Upper lobe of right lung (tissue), 1 donor: ENCODE measurements around the gene TRPM1. TPM values are rescaled to one million over a fixed set of nuclear protein-coding genes. Genes with fewer than 3 reads are reported as not detected.

Experiments
- ATAC-seq: fragments of 200-7000 bp; cut with Tn5 transposase; one replicate; pipeline ENCODE4 v1.9.1; 2020; ENCODE audit warnings: mild to moderate bottlenecking, moderate library complexity
- DNase-seq: peaks from one replicate; pipeline ENCODE4 v3.0.0-alpha.2; 2020
- H3K27ac ChIP-seq: fragments of 200-600 bp; one replicate; pipeline ENCODE4 v1.8.0; 2022
- H3K27me3 ChIP-seq: fragments of 200-600 bp; one replicate; pipeline ENCODE4 v1.8.0; 2022; ENCODE audit warnings: mild to moderate bottlenecking
- H3K36me3 ChIP-seq: fragments of 200-600 bp; one replicate; pipeline ENCODE4 v1.8.0; 2022
- H3K4me1 ChIP-seq: fragments of 200-600 bp; one replicate; pipeline ENCODE4 v1.8.0; 2022
- H3K4me3 ChIP-seq: fragments of 200-600 bp; one replicate; pipeline ENCODE4 v1.8.0; 2022; ENCODE audit warnings: mild to moderate bottlenecking
- H3K9me3 ChIP-seq: fragments of 200-600 bp; one replicate; pipeline ENCODE4 v1.8.0; 2022
- CTCF ChIP-seq: fragments of 200-600 bp; IDR thresholded peaks from one replicate; pipeline ENCODE4 v1.8.0; 2022; ENCODE audit warnings: antibody characterized with exemption
- intact Hi-C: fragments of 100-400 bp; cut with DNase I; formaldehyde crosslinking; loops from one replicate; pipeline ENCODE4 v1.11.0; 2022
- total RNA-seq: library from RNA; stranded (reverse); fragmentation: NEBNext Ultra II Directional; extraction: Animal tissue kit (Norgen Biotek cat#: 25700); gene quantifications from one replicate; pipeline ENCODE4 v1.2.1, GENCODE V29; 2021
- donor health status: DM: no; HTN: yes; CAD: no; lungs with severe emphysema.

The TRPM1 gene
- total RNA-seq, 1 donor from 2014 or later: not detected

- Histone ChIP-seq H3K4me3 (no peak overlapping the region), H3K4me1 (peaks cover 5% of the 10 kb centered on the region), H3K27ac (no peak overlapping the region), H3K36me3 (no peaks in the 10 kb centered on the region), H3K27me3 (no peaks in the 10 kb centered on the region), H3K9me3 (no peaks in the 10 kb centered on the region)
- ATAC-seq (no peak), DNase-seq (no peak)
- intact Hi-C loops: no loop called here
- no peak for TF ChIP-seq CTCF
Observed at GRCh38 chr15:31129769-31130303, 28.3 kb upstream of the TRPM1 start.

DNA sequence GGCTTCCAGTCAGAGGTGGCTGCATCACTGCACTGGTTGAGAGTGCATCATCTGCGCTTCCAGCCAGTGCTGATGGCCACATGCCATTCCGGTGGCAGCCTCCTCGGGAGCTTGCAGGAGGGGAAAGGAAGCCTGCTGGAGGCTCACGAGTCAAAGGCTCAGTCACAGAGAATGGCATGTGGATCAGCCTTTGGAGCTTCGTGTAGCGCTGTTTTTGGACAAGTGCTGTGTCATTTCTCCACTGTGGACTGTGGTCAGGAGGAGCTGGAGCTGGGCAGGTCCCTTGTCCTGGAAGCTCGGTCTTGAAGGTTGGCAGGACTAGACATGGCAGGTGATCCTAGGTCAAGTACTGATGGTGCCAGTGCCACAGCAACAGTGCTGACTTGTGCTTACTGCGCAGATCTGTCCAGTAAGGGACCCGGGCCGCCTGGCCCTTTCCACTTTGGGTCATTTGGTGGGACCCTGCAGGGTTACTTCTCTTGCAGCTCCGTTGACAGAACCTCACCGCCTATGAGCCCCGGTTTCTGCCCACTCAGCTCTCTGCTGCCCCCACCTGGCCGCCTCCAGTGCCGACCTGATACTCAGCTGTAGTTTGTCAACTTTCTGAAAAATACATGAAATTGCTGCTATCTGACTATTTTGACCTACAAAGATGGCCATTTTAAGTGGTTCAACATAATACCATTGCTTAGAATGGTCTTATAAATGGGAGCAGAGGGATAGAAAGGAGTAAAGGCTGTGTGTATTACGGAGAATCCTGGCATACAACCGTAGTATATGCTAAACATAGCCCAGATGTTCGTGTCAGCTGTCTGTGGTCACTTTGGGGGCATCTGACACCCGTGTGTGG lies 27.6 kb upstream of the TRPM1 start:
- H3K27me3 ChIP-seq: no peaks in the 10 kb centered on the region
- H3K27ac ChIP-seq: no peak overlapping the region
- intact Hi-C loops: no loop called here
- H3K4me1 ChIP-seq: peaks cover 5% of the 10 kb centered on the region
- H3K36me3 ChIP-seq: no peaks in the 10 kb centered on the region
- no peak overlapping the region for H3K4me3 ChIP-seq
- peak; percentile 92 for TF ChIP-seq CTCF
- no peaks in the 10 kb centered on the region for H3K9me3 ChIP-seq
- DNase-seq (peak; percentile 89), ATAC-seq (peak; percentile 93)

DNA sequence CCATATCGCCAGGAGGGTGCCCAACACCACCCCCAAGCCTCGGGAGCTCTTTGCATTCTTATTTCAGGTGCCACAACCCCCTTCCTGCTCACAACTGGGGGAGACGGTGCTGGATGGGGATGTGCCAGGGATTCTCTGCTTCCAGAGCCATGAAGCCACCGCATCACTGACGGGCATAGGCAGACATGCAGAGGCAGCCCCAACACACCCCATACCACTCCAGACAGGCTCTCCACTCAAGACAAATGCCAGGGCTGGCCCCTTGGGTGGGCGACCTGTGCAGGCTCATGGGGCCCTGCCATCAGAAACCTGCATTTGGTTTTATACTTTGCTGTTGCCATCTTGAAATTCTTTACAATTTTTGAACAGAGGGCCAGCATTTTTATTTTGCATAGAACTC lies 27.0 kb upstream of the TRPM1 start:
- H3K27ac ChIP-seq: no peak overlapping the region
- TF ChIP-seq CTCF: no peak
- no peak overlapping the region for H3K4me3 ChIP-seq
- no peaks in the 10 kb centered on the region for H3K27me3 ChIP-seq
- DNase-seq: no peak
- no peaks in the 10 kb centered on the region for H3K36me3 ChIP-seq
- ATAC-seq: no peak
- intact Hi-C loops: no loop called here
- H3K9me3 ChIP-seq: no peaks in the 10 kb centered on the region
- peaks cover 5% of the 10 kb centered on the region for H3K4me1 ChIP-seq

DNA sequence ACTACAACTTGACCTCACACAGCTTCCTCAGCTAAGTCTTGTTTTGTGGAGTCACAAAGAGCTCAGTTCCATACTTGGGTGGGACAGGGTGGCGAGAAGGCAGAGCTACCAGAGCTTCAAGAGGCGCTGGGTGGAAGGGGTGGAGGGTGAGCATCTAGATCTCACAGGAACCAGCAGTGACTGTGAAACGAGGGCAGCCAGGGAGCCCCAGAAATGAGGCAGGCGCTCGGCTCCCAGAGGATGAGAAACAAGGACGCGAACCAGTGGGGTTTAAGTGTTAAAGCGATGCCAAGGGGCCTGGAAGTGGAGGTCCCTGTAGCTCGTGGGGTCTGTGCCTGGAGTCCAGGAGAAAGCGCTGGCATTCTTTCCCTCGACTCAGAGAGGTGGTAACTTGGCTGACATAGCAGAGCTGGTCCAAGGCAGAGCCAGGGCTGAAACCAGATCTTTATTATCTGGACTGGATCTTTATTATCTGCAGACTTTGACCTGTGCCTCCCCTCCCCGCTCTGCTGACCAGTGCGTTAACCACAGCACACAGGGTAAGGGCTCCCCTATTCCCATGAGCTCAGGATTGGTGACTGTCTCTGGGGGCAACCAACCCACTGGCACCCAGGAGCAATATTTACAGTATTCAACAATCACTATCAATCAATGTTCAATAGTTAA lies 26.2 kb upstream of the TRPM1 start:
- H3K27me3 ChIP-seq: no peaks in the 10 kb centered on the region
- DNase-seq: no peak
- peaks cover 5% of the 10 kb centered on the region for H3K4me1 ChIP-seq
- no peak for ATAC-seq
- no peak overlapping the region for H3K4me3 ChIP-seq
- TF ChIP-seq CTCF: no peak
- no peaks in the 10 kb centered on the region for H3K36me3 ChIP-seq
- no peaks in the 10 kb centered on the region for H3K9me3 ChIP-seq
- no peak overlapping the region for H3K27ac ChIP-seq
- intact Hi-C loops: no loop called here

DNA sequence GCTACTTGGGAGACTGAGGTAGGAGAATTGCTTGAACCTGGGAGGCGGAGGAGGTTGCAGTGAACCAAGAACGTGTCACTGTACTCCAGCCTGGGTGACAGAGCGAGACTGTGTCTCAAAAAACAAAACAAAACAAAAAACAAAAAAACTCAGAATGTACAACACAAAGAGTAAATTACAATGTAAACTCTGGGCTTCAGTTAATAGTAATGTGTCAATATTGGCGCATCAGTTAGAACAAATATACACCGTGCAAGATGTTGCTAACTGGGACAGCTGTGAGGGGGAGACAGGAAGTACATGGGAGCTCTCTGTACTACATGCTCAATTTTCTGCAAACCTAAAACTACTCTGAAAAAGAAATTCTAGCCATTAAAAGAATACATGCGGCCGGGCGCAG lies 23.5 kb upstream of the TRPM1 start:
- Histone ChIP-seq H3K4me1 (peaks cover 5% of the 10 kb centered on the region), H3K27ac (no peak overlapping the region), H3K36me3 (no peaks in the 10 kb centered on the region), H3K27me3 (no peaks in the 10 kb centered on the region), H3K9me3 (no peaks in the 10 kb centered on the region), H3K4me3 (no peak overlapping the region)
- DNase-seq (no peak), ATAC-seq (no peak)
- TF ChIP-seq CTCF: no peak
- intact Hi-C loops: no loop called here
